CD14-positive monocyte (primary cell): ENCODE data around the gene TDRD9. TPM values are rescaled to one million over a fixed set of nuclear protein-coding genes. Genes with fewer than 3 reads are reported as not detected.

Experiments
- DNase-seq, 3 donors: peaks; one replicate each; pipeline ENCODE4 v3.0.0-alpha.2; 2011 to 2022
- H2AFZ ChIP-seq: 2 replicates; pipeline ENCODE4 v1.6.0; 2012; ENCODE audit warnings: mild to moderate bottlenecking, low read depth, low read length, inconsistent platforms; ENCODE audit not compliant: insufficient read depth, poor library complexity, severe bottlenecking
- H3K27ac ChIP-seq, 2 donors: 1 replicate in 1 of 2; 2 replicates in 1 of 2; pipeline ENCODE4 v1.5.1; 2012 to 2013; ENCODE audit warnings: low read length in 2 of 2, control low read depth in 1 of 2, inconsistent platforms in 1 of 2, low read depth in 1 of 2, mild to moderate bottlenecking in 1 of 2
- H3K27me3 ChIP-seq, 2 donors: one replicate each; pipeline versions ENCODE4 v1.6.0 to v1.6.1; 2011 to 2013; ENCODE audit warnings: low read length in 2 of 2; ENCODE audit not compliant: control insufficient read depth in 2 of 2, insufficient read depth in 2 of 2
- H3K36me3 ChIP-seq, 2 donors: replicated peaks in 1 of 2; 1 replicate in 1 of 2; 2 replicates in 1 of 2; pipeline versions ENCODE4 v1.5.1 to v1.6.1; 2012 to 2013; ENCODE audit warnings: low read length in 2 of 2, control low read depth in 1 of 2, inconsistent platforms in 1 of 2, mild to moderate bottlenecking in 1 of 2; ENCODE audit not compliant: insufficient read depth in 2 of 2, control insufficient read depth in 1 of 2
- H3K4me1 ChIP-seq, 2 donors: 1 replicate in 1 of 2; 2 replicates in 1 of 2; pipeline versions ENCODE4 v1.5.1 to v1.6.1; 2012 to 2013; ENCODE audit warnings: low read length in 2 of 2, control low read depth in 1 of 2, inconsistent platforms in 1 of 2, mild to moderate bottlenecking in 1 of 2, moderate library complexity in 1 of 2; ENCODE audit not compliant: insufficient read depth in 2 of 2, control insufficient read depth in 1 of 2
- H3K4me2 ChIP-seq: replicated peaks from 2 replicates; pipeline ENCODE3; 2012; ENCODE audit warnings: low read length, moderate library complexity, mild to moderate bottlenecking; ENCODE audit not compliant: poor library complexity, severe bottlenecking; ENCODE audit errors: extremely low read depth
- H3K4me3 ChIP-seq, 3 experiments: fragments of 200-600 bp in 1 of 3; sonication (generic) in 1 of 3; replicated peaks in 1 of 3; 1 replicate in 2 of 3; 2 replicates in 1 of 3; pipeline ENCODE4 v1.5.1; 2011 to 2013; ENCODE audit warnings: low read length in 3 of 3, mild to moderate bottlenecking in 3 of 3, control low read depth in 2 of 3, low read depth in 2 of 3, inconsistent platforms in 1 of 3, moderate library complexity in 1 of 3
- H3K79me2 ChIP-seq: 2 replicates; pipeline ENCODE4 v1.6.0; 2012; ENCODE audit warnings: mild to moderate bottlenecking, control low read depth, inconsistent platforms, low read length, moderate library complexity; ENCODE audit not compliant: insufficient read depth
- H3K9ac ChIP-seq: 2 replicates; pipeline ENCODE4 v1.6.0; 2017; ENCODE audit warnings: low read length, mild to moderate bottlenecking; ENCODE audit not compliant: insufficient read depth, poor library complexity, severe bottlenecking
- H3K9me3 ChIP-seq, 2 donors: replicated peaks in 1 of 2; 1 replicate in 1 of 2; 2 replicates in 1 of 2; pipeline versions ENCODE4 v1.5.1 to v1.6.1; 2012 to 2013; ENCODE audit warnings: low read length in 2 of 2, control low read depth in 1 of 2; ENCODE audit not compliant: control insufficient read depth in 1 of 2, insufficient read depth in 1 of 2
- H4K20me1 ChIP-seq: 2 replicates; pipeline ENCODE4 v1.6.0; 2012; ENCODE audit warnings: mild to moderate bottlenecking, low read length, control low read depth, moderate library complexity; ENCODE audit not compliant: insufficient read depth
- H3K27ac Mint-ChIP-seq, 7 donors: one replicate each; pipeline ENCODE4 v1.8.0; 2020; ENCODE audit warnings: mild to moderate bottlenecking in 7 of 7, mixed read lengths in 7 of 7, moderate library complexity in 6 of 7, inconsistent platforms in 2 of 7
- H3K27me3 Mint-ChIP-seq, 3 donors: one replicate each; pipeline ENCODE4 v1.8.0; 2021 to 2022; ENCODE audit warnings: low read depth in 3 of 3, mild to moderate bottlenecking in 3 of 3, mixed read lengths in 3 of 3, moderate library complexity in 3 of 3, inconsistent platforms in 1 of 3
- H3K36me3 Mint-ChIP-seq, 2 donors: one replicate each; pipeline ENCODE4 v1.8.0; 2020; ENCODE audit warnings: mixed read lengths in 2 of 2, inconsistent platforms in 1 of 2, mild to moderate bottlenecking in 1 of 2
- H3K4me1 Mint-ChIP-seq: one replicate; pipeline ENCODE4 v1.8.0; 2020; ENCODE audit warnings: mild to moderate bottlenecking, mixed read lengths
- H3K4me3 Mint-ChIP-seq, 2 donors: one replicate each; pipeline ENCODE4 v1.8.0; 2020; ENCODE audit warnings: mild to moderate bottlenecking in 2 of 2, mixed read lengths in 2 of 2, moderate library complexity in 1 of 2
- H3K9me3 Mint-ChIP-seq, 7 donors: one replicate each; pipeline ENCODE4 v1.8.0; 2020 to 2022; ENCODE audit warnings: mixed read lengths in 7 of 7, mild to moderate bottlenecking in 6 of 7, moderate library complexity in 6 of 7, inconsistent platforms in 2 of 7
- CTCF ChIP-seq: fragments of 200-600 bp; IDR thresholded peaks from one replicate; pipeline ENCODE4 v1.8.0; 2022; ENCODE audit warnings: antibody characterized with exemption, mild to moderate bottlenecking
- WGBS: methylation state at CpG from one replicate; pipeline ENCODE4 v1.1.5; 2013; ENCODE audit warnings: missing lambda C conversion rate; ENCODE audit not compliant: insufficient coverage; 5-methylcytosine and 5-hydroxymethylcytosine counted together
- intact Hi-C, 2 donors: fragments of 100-400 bp; cut with micrococcal nuclease; formaldehyde crosslinking; loops; one replicate each; pipeline versions ENCODE4 v1.15.0 to v1.15.1; 2023
- polyA plus RNA-seq, 3 donors: library from polyadenylated mRNA; depleted of rRNA in 1 of 3; unstranded in 2 of 3; stranded (reverse) in 1 of 3; fragments of 300-500 nt in 2 of 3; fragments of >200 nt in 1 of 3; fragmentation: Illumina TruSeq in 2 of 3; gene quantifications; 1 replicate in 2 of 3; 2 replicates in 1 of 3; pipeline ENCODE4 v1.2.3, GENCODE V29; 2012 to 2021

Gene TDRD9
- polyA plus RNA-seq, 3 donors = 7.6 to 12.1 (median 11.8) TPM

- Histone ChIP-seq H3K9ac (no peak overlapping the region), H3K27me3 (peaks cover 0 to 10% of the 10 kb centered on the region in 2 donors), H3K4me3 (no peak overlapping the region), H3K9me3 (no peaks in the 10 kb centered on the region), H3K27ac (no peak overlapping the region), H3K4me1 (peaks cover 0 to 2% of the 10 kb centered on the region in 2 donors), H4K20me1 (no peaks in the 10 kb centered on the region), H3K79me2 (no peaks in the 10 kb centered on the region), H2AFZ (no peak overlapping the region), H3K36me3 (no peaks in the 10 kb centered on the region), H3K4me2 (no peak overlapping the region)
- DNase-seq = no peak
- H3K27me3 Mint-ChIP-seq = peaks cover 12 to 28% (median 28%) of the 10 kb centered on the region in 3 donors
- H3K27ac Mint-ChIP-seq = no peak overlapping the region
- no peaks in the 10 kb centered on the region for H3K36me3 Mint-ChIP-seq
- 97% methylated on average over 21 of the region's 23 CpGs for WGBS
- intact Hi-C loops = no loop called here
- peaks cover 0 to 5% (median 0%) of the 10 kb centered on the region in 7 donors for H3K9me3 Mint-ChIP-seq
- TF ChIP-seq CTCF = no peak
- H3K4me3 Mint-ChIP-seq = no peak overlapping the region
- H3K4me1 Mint-ChIP-seq = peaks cover 2% of the 10 kb centered on the region
Observed at GRCh38 chr14:104080376-104081260, 152.4 kb downstream of the TDRD9 start.

GRCh38 chr14:104081261-104081835, 153.1 kb downstream of the TDRD9 start:
- H3K79me2 ChIP-seq = no peaks in the 10 kb centered on the region
- no peaks in the 10 kb centered on the region for H3K36me3 Mint-ChIP-seq
- WGBS = 97% methylated on average over 15 of the region's 17 CpGs

More at GRCh38 chr14:104081261-104081835, 153.1 kb downstream of the TDRD9 start:
- Mint-ChIP-seq H3K4me1 (peaks cover 2% of the 10 kb centered on the region), H3K9me3 (peaks cover 0 to 5% (median 0%) of the 10 kb centered on the region in 7 donors), H3K27me3 (peaks cover 13 to 34% (median 29%) of the 10 kb centered on the region in 3 donors), H3K27ac (peak overlapping the region in 1 of 7 donors; percentile 18), H3K4me3 (no peak overlapping the region)
- peaks cover 0 to 2% of the 10 kb centered on the region in 2 donors for H3K4me1 ChIP-seq
- no peak overlapping the region for H3K4me2 ChIP-seq
- intact Hi-C loops = no loop called here
- no peak for DNase-seq
- H3K36me3 ChIP-seq = no peaks in the 10 kb centered on the region
- no peak overlapping the region for H3K9ac ChIP-seq
- H3K9me3 ChIP-seq = no peaks in the 10 kb centered on the region
- TF ChIP-seq CTCF = no peak
- no peaks in the 10 kb centered on the region for H4K20me1 ChIP-seq
- no peak overlapping the region for H2AFZ ChIP-seq
- no peak overlapping the region for H3K4me3 ChIP-seq
- H3K27me3 ChIP-seq = peaks cover 0 to 17% of the 10 kb centered on the region in 2 donors
- no peak overlapping the region for H3K27ac ChIP-seq
